HG03196 (cell line): ENCODE results near the gene ROR1.
"Not testable (repeated sequence)": the region's sequence is repeated elsewhere in the genome, so short reads cannot be mapped to it uniquely, and the experiment has no call there.

Source experiments
- ATAC-seq: cut with Tn5 transposase; IDR thresholded peaks from one replicate; pipeline ENCODE4 v1.9.1; 2021; ENCODE audit not compliant: unreplicated experiment

Gene ROR1

GRCh38 chr1:63792152-63792551, 18.3 kb downstream of the ROR1 start:
- no peak for ATAC-seq

GRCh38 chr1:63793741-63794240, 20.0 kb downstream of the ROR1 start:
- ATAC-seq: no peak

GRCh38 chr1:63794354-63794753, 20.5 kb downstream of the ROR1 start:
- ATAC-seq: no peak

DNA sequence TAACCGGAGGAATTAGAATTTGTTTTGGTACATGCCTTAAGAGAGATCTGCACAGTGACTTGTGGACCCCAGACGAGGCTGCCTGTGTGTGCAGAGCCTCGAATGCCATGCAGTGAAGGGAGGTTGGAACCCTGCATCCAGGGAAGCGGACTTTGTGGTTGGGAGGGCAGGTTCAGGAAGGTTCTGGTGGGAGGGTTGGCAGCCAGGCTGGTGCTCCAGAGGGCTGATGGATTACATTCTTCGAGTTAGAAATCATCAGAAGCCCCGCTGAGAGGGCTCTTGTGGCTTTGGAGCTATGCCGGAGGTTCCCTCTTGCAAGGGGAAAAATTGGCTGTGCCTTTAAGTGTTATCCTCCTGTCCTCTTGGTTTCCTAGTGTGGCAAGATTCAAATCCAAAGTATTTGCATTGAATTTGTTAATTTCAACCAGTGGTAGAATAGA, 21.1 kb downstream of the ROR1 start:
- ATAC-seq: no peak

- ATAC-seq: no peak
Measured at GRCh38 chr1:63795455-63795854, 21.6 kb downstream of the ROR1 start.

GRCh38 chr1:63797056-63797726, 23.4 kb downstream of the ROR1 start:
- ATAC-seq: no peak

DNA sequence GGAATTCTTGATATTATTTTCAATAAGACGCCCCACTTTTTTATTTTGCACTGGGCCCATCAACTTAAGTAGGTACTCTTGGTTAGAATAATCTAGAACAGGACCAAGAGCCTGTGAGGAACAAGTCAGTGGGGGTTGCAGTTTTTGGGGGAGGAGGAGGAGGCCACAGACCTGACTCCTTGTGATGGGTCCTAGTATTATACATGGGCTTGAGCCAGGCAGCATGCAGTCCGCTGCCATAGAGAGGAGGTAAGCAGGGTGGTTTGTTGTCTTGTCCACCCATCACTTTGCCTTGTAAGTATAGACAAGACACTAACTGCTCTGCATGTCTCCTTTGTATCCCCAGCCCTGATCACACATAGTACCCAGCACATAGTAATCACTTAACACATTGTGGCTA, 24.5 kb downstream of the ROR1 start:
- ATAC-seq: no peak

DNA sequence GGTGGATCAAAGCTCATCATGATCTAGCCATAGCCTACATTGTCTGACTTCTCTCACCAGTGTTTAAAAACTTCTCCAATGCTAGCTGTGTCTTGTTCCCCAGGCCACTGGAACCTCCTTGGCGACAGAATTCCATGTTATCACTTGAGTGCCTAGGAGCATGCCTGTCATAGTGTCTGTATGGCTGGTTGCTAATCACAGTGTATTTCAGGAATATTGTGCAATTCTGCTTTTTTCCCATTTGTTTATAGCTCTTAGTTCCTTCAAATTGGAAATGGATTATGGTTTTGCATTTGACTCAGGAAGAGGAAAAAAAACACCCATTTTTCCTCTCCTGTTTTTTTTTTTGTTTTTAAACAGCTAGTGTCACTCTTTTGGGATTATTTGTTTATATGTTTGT, 25.5 kb downstream of the ROR1 start:
- no peak for ATAC-seq

- ATAC-seq: no peak
Measured at GRCh38 chr1:63799820-63800219, 26.0 kb downstream of the ROR1 start.

- no peak for ATAC-seq
Measured at GRCh38 chr1:63802109-63802508, 28.3 kb downstream of the ROR1 start.

- ATAC-seq: no peak
Measured at GRCh38 chr1:63804829-63805484, 31.1 kb downstream of the ROR1 start.

DNA sequence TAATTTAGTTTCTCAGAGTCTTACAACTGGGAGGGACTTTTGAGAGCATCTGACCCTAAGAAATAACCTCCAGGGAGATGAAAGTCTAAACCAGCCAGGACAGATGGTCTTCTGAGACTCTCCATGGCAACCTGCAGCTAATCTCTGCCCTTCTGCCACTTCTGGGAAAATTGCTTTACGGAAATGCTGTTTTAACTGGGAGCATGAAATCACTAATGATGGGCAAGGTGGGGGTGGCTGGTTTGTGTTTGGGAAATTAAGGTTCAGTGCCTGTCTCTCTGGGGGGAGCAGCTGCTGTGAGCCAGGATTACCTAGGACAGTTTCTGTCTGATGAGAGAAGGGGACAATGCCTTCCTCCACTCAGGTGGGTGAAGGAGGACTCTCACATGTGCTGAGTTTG, 33.2 kb downstream of the ROR1 start:
- no peak for ATAC-seq

DNA sequence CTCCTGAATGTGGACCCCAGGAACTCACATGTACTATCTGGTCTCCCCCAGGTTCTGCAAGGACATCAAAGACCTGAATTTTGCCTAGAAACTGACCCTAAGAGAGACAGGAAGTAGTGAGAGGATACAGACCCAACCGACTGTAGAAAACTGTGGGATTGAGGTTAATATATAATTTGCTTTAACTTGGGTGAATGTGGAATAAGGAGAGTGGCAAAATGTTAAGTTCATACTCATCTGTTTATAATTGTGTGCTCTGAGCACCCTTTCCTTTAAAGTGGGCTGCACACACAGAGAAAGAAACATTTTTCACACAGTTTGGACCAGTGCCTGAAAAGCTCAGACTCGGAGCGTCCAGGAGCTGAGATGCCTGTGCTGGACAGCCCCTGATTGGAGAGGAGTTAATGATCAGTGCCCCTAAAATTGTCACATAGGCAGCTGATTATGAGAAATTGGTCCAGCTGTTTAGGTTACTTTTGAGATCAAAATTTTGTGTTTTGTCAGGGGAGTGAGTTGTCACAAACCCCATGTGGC, 37.2 kb downstream of the ROR1 start:
- ATAC-seq: no peak

DNA sequence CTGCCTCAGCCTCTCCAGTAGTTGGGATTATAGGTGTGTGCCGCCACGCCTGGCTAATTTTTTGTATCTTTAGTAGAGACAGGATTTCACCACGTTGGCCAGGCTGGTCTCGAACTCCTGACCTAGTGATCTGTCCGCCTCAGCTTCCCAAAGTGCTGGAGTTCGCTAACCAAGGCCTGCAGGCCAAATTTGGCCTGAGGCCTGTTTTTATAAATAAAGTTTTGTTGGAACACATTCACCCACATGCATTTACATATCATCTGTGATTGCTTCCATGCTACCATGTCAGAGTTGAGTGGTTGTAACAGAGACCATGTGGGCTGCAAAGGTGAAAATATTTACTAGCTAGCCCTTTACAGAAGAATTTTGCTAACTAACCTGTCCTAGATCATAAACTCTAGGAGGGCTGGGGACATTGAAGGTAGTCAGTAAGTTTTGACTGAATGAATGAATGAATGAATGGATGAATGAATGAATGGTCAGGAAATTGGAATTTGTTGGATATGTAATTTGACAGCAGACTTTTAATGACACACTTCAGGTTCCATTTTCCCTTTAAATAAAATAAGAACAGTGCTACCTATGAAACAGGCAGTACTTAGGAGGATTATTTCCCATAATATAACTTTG, 38.4 kb downstream of the ROR1 start:
- no peak for ATAC-seq

- no peak for ATAC-seq
Measured at GRCh38 chr1:63813829-63814277, 40.0 kb downstream of the ROR1 start.

- ATAC-seq: not testable (repeated sequence)
Measured at GRCh38 chr1:63816217-63816815, 42.5 kb downstream of the ROR1 start.

GRCh38 chr1:63817152-63817667, 43.4 kb downstream of the ROR1 start:
- no peak for ATAC-seq

GRCh38 chr1:63817700-63818099, 43.9 kb downstream of the ROR1 start:
- ATAC-seq: no peak

DNA sequence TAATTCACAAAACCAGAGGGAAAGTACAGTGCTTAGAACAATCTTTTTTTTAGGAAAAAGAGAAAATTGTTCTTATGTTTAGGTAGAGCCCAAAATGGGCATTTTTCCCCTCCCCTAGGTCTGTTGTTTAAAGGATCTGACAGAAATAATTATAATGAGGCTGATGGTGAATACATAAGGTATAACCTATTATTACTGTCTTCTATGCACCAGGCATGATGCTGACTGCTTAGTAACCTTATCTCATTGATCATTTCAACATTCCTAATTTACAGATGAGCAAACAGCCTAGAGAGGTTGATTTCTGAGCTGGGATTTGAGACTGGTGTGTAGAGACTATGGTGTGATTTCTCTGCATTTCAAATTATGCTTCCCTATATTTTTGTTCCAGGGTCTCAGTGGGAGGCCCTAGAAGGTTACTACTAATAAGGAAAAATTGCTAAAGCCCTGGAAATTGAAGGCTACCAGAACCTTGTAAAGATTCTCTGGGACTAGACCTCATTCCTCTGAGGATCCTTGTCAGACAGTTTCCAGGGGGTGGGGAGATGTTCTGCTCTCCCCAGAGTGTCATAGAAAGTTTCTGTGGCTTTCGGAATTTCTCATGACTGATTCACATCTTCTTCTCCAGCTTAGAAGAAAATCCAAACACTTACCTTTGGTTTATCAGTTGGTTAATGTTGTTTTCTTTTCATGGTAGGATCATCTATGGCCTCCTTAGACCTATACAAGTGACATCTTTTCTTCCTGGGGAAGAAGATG, 44.9 kb downstream of the ROR1 start:
- ATAC-seq: no peak

- ATAC-seq: no peak
Measured at GRCh38 chr1:63819795-63820194, 46.0 kb downstream of the ROR1 start.
